NCI-H226 (cell line): ENCODE data around the gene ATP6V0E2.
"Not testable (repeated sequence)": the region's sequence is repeated elsewhere in the genome, so short reads cannot be mapped to it uniquely, and the experiment has no call there.

ENCODE experiments used
- DNase-seq: peaks from one replicate; pipeline ENCODE4 v3.0.0-alpha.2; 2015

The ATP6V0E2 gene

GRCh38 chr7:149880638-149881311 is 7.0 kb downstream of the ATP6V0E2 start:
- no peak for DNase-seq

- no peak for DNase-seq
Measured at GRCh38 chr7:149881328-149882247, 7.8 kb downstream of the ATP6V0E2 start.

GRCh38 chr7:149882248-149883047 is 8.7 kb downstream of the ATP6V0E2 start:
- DNase-seq, result no peak

- DNase-seq, result no peak
Measured at GRCh38 chr7:149883048-149883438, 9.3 kb downstream of the ATP6V0E2 start.

- DNase-seq, result no peak
Measured at GRCh38 chr7:149883452-149883861, 9.7 kb downstream of the ATP6V0E2 start.

- DNase-seq, result no peak
Measured at GRCh38 chr7:149884016-149884415, 10.2 kb downstream of the ATP6V0E2 start.

GRCh38 chr7:149884541-149884940 is 10.8 kb downstream of the ATP6V0E2 start:
- DNase-seq, result no peak

- DNase-seq, result no peak
Measured at GRCh38 chr7:149885191-149886017, 11.6 kb downstream of the ATP6V0E2 start.

- DNase-seq, result no peak
Measured at GRCh38 chr7:149886018-149886415, 12.2 kb downstream of the ATP6V0E2 start.

- DNase-seq, result no peak
Measured at GRCh38 chr7:149887311-149887710, 13.5 kb downstream of the ATP6V0E2 start.

GRCh38 chr7:149890715-149891114 is 16.9 kb downstream of the ATP6V0E2 start:
- not testable (repeated sequence) for DNase-seq

GRCh38 chr7:149894957-149895356 is 21.2 kb downstream of the ATP6V0E2 start:
- not testable (repeated sequence) for DNase-seq

GRCh38 chr7:149907776-149908376 is 34.1 kb downstream of the ATP6V0E2 start:
- DNase-seq, result not testable (repeated sequence)

- not testable (repeated sequence) for DNase-seq
Measured at GRCh38 chr7:149910219-149910618, 36.5 kb downstream of the ATP6V0E2 start.

- DNase-seq, result peak; percentile 1
Measured at GRCh38 chr7:149912126-149912525, 38.4 kb downstream of the ATP6V0E2 start.

- not testable (repeated sequence) for DNase-seq
Measured at GRCh38 chr7:149926414-149926813, 52.6 kb downstream of the ATP6V0E2 start.
